GM18499 (cell line): Measurements from ENCODE around the gene C4orf17.
A peak's percentile ranks its signal among the peaks of the same experiment; 100 is the strongest.
"Not testable (repeated sequence)": the region's sequence is repeated elsewhere in the genome, so short reads cannot be mapped to it uniquely, and the experiment has no call there.

Experiments used
- ATAC-seq: cut with Tn5 transposase; IDR thresholded peaks from one replicate; pipeline ENCODE4 v1.9.1; 2021; ENCODE audit warnings: moderate number of reproducible peaks; ENCODE audit not compliant: insufficient read depth, unreplicated experiment

The C4orf17 gene

GRCh38 chr4:99510721-99511120, at the start of gene C4orf17:
Gene C4orf17 (plus strand): TSS chr4:99511021. CDS start chr4:99513082, 2,061 bp downstream.
- ATAC-seq, result no peak

DNA sequence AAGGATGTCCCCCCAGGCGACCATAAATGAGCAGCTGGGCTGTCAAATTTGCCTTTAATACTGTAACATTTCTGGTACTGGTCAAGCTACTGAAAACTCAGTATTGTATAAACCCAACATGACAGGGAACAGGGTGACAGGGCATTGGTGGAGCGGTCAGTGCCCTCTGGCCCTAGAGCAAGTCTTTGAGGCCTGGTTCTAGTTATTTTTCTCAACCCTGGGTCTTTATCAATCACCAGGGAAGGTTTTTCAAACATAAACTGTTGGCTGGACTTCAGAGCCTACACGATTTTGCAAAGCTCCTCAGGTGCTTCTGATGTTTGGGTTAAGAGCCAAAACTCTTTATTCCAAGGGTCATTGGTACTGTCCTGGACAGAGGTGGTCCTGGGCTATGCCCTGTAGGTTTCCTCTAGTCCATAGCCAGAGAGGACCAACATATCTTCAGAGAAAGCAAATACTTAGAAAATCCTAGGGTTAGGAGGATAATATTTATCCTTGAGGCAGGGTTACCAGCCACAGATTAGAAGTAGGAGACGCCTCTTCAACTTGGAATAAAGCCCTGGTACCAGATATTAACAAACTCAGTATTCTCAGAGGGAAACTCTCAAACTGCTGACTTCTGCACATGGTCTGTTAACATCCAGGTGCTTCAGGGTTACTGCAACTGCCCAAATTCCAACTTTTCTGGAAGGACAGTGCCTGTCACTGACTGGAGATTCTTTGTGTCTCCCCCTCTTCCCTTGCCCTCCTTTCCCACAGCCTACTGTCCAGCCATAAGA, 49.0 kb upstream of the C4orf17 start:
- ATAC-seq, result no peak

- ATAC-seq, result peak; percentile 87
These were observed 47.9 kb upstream of the C4orf17 start for GRCh38 chr4:99462875-99463464.

GRCh38 chr4:99463566-99463965, 47.3 kb upstream of the C4orf17 start:
- no peak for ATAC-seq

DNA sequence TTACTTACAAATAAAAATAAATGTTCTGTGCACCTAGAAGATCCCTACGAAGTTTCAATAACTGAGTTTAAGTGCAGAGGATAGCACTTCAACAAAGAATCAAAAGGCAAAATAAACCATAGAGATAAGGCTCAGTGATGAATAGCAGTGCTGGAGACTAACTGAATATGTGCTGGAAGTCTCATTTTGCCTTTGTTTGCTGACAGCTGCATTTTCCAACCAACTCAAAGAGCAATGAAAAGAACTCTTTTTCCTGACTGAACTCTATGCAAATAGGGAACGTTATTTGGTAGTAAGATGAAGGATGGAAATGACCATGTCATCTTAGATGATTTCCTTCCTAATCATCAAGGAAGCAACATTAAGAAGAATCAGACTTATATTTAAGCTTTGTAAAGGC, 42.9 kb upstream of the C4orf17 start:
- no peak for ATAC-seq

DNA sequence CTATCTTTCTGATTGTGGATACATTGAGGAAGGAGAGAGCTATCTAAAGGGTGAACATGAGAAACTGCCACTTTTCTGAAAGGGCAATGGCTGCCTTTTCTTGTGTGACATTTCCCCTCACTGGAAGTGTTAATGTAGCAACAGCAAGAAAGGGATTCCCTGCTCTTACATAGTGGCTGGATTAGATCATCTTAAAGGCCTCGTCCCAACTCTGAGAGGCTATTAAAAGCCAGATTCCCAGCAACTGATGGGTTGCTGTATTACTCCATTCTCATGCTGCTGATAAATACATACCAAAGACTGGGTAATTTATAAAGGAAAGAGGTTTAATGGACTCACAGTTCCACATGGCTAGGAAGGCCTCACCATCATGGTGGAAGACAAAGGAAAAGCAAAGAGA, 41.9 kb upstream of the C4orf17 start:
- ATAC-seq, result no peak

- no peak for ATAC-seq
These were observed 39.5 kb upstream of the C4orf17 start for GRCh38 chr4:99471349-99471748.

GRCh38 chr4:99471896-99472295, 38.9 kb upstream of the C4orf17 start:
- ATAC-seq, result no peak

GRCh38 chr4:99473131-99473530, 37.7 kb upstream of the C4orf17 start:
- ATAC-seq, result no peak

GRCh38 chr4:99483636-99484035, 27.2 kb upstream of the C4orf17 start:
- ATAC-seq, result no peak

DNA sequence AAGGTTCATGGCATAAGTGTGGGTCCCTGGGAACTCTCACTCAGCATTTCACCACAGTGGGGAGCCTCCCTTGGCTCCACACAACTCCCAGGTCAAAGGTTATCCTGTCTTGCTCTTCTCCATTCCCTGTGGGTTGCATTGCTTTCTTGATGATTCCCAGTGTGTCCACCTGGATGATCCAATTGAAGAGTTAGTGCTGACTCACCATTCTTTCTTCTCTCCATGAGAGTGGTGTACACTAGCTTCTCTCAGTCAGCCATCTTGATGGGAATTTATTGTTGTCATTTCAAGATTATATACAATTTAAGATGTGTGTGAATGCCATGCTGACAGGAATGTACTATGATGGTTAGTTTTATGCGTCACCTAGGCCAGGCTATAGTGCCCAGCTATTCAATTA, 25.6 kb upstream of the C4orf17 start:
- ATAC-seq, result no peak

- ATAC-seq, result not testable (repeated sequence)
These were observed 24.2 kb upstream of the C4orf17 start for GRCh38 chr4:99486648-99487047.

GRCh38 chr4:99490286-99490685, 20.5 kb upstream of the C4orf17 start:
- ATAC-seq, result no peak

GRCh38 chr4:99504804-99505502, 5.9 kb upstream of the C4orf17 start:
- no peak for ATAC-seq

DNA sequence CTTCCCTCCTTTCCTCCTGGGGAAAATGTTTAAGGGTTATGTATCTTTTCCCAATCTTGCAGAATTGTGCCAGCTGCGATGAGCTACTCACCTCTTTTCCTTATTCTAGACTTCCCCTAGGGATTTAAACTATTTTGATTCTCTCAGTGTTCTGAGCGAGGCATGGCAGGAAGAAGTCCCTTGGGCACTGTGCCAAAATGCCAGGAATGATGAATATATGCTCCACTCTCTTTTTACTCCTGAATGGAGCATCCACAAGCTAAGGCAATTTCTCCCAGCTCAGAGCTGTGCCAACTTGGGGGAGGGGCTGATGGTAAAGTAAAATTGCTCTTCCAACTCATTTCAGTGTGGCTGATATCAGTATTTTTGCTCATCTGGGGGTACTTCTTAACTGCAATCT, 4.0 kb upstream of the C4orf17 start:
- ATAC-seq, result no peak

DNA sequence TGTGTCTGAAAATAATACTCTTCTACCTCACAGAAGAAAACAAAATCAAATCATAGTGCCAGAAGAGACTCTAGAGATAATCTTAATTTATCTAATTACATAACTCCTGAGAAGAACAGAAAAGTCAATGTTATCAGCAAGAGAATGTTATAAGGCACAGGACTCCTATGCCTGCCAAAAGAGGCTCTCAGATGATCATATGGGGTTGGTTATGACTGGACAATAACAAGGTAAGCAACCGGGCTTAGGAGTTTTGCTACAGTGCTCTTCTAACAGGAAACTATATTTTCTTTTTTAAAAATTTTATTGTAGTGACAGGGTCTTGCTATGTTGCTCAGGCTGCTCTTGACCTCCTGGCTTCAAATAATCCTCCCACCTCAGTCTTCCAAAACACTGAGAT, 3.5 kb upstream of the C4orf17 start:
- peak; percentile 36 for ATAC-seq

GRCh38 chr4:99507762-99508161, 3.1 kb upstream of the C4orf17 start:
- no peak for ATAC-seq

- ATAC-seq, result no peak
These were observed 7.9 kb downstream of the C4orf17 start for GRCh38 chr4:99518601-99519295.

DNA sequence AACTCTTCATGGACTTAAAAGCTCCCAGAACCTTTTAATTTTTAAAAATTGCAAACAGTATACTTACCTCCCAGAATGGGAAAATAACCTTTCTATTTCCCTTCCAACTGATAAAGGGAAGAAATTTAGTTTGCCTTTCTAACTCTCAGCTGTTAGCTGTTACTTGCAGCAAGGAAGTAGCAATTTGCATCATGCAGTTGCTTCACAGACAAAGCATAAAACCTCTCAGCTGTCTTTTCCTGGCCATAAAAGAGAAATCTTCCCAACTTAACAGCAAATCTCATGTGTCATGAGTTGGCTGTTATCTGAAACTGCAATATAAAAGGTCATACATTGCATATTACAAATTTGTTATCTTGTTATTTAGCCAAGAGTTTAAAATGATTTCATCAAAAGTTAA, 18.4 kb downstream of the C4orf17 start:
- ATAC-seq, result no peak

DNA sequence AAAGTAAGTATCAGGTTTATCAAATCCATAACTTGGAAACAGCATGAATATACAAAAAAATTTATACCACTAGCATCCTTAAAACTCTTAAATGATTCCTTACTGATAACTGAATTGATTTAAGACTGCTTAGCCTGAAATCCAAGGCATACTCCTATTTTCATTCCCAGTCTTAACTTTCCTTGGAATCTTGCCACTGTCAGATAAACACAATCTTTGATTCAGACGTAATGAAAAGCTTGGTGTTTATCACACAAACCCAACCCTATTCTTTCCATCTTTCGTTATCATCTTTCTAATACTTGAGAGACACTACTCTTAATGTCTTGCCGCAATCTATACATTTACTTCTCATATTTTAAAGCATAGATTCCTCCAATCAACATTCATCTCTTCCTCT, 19.1 kb downstream of the C4orf17 start:
- no peak for ATAC-seq

DNA sequence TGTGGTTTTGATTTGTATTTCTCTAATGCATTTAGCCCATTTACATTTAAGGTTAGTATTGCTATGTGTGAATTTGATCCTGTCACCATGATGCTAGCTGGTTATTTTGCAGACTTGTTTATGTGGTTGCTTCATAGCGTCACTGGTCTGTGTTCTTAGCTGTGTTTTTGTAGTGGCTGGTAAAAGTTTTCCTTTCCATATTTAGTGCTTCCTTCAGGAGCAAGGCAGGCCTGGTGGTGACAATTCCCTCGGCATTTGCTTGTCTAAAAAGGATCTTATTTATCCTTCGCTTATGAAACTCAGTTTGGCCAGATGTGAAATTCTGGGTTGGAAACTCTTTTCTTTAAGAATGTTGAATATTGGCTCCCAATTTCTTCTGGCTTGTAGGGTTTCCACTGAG, 23.9 kb downstream of the C4orf17 start:
- not testable (repeated sequence) for ATAC-seq
